ENCODE data around the gene RNU6-9.
"Not testable (repeated sequence)": the region's sequence is repeated elsewhere in the genome, so short reads cannot be mapped to it uniquely, and the experiment has no call there.

Gene RNU6-9

GRCh38 chr19:878751-879561 lies 14.3 kb upstream of the RNU6-9 start:
- not testable (repeated sequence) for DNase-seq

- DNase-seq: no peak
Observed at GRCh38 chr19:879711-880438, 13.4 kb upstream of the RNU6-9 start.

- no peak for DNase-seq
Observed at GRCh38 chr19:881385-882071, 11.8 kb upstream of the RNU6-9 start.

GRCh38 chr19:882871-883497 lies 10.3 kb upstream of the RNU6-9 start:
- no peak for DNase-seq

- no peak for DNase-seq
Observed at GRCh38 chr19:883661-884211, 9.5 kb upstream of the RNU6-9 start.

- no peak for DNase-seq
Observed at GRCh38 chr19:884420-885211, 8.7 kb upstream of the RNU6-9 start.

- no peak for DNase-seq
Observed at GRCh38 chr19:885536-886224, 7.6 kb upstream of the RNU6-9 start.

- no peak for DNase-seq
Observed at GRCh38 chr19:887072-887471, 6.2 kb upstream of the RNU6-9 start.

- DNase-seq: no peak
Observed at GRCh38 chr19:887599-887998, 5.7 kb upstream of the RNU6-9 start.

- DNase-seq: no peak
Observed at GRCh38 chr19:888581-889385, 4.5 kb upstream of the RNU6-9 start.

GRCh38 chr19:889662-890295 lies 3.5 kb upstream of the RNU6-9 start:
- no peak for DNase-seq

GRCh38 chr19:890831-891230 lies 2.5 kb upstream of the RNU6-9 start:
- no peak for DNase-seq

GRCh38 chr19:891421-892200 lies 1.7 kb upstream of the RNU6-9 start:
- not testable (repeated sequence) for DNase-seq

GRCh38 chr19:892243-892893 lies 916 bp upstream of the RNU6-9 start:
- DNase-seq: no peak

- no peak for DNase-seq
Observed at GRCh38 chr19:896434-896833, 3.1 kb downstream of the RNU6-9 start.

- DNase-seq: no peak
Observed at GRCh38 chr19:896999-897398, 3.7 kb downstream of the RNU6-9 start.

- DNase-seq: no peak
Observed at GRCh38 chr19:897442-898039, 4.3 kb downstream of the RNU6-9 start.

GRCh38 chr19:898663-899062 lies 5.4 kb downstream of the RNU6-9 start:
- peak; percentile 25 for DNase-seq
